ENCODE results near the gene SMURF2. TPM values are rescaled to one million over a fixed set of nuclear protein-coding genes. Genes with fewer than 3 reads are reported as not detected.
"Not testable (repeated sequence)": the region's sequence is repeated elsewhere in the genome, so short reads cannot be mapped to it uniquely, and the experiment has no call there.

The SMURF2 gene
- total RNA-seq, 1 experiment from 2014 or later = 8.0 TPM

DNA sequence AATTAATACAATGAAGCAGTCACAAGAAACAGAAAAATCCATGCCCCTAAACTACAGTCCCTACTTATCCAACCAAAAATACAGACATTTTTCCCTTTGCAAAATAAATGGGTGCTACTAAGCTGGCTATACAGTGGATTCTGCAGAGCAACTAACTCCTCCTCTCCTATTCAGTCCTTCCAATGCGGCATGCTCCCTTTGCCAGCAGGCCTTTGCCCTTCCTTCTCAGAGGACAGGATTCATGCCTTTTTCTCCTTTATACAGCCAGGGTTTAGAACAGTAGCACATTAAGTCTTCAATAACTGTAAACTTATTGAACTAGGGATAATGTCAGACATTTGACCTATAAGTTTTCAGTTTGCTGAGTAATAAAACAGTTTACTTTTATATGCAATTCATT lies 70.2 kb downstream of the SMURF2 start:
- Histone ChIP-seq H3K79me2 (ENCODE audit: low read length) (no peaks in the 10 kb centered on the region), H3K9ac (ENCODE audit: low read length) (no peak overlapping the region), H3K27ac (ENCODE audit: low read length) (no peak overlapping the region), H3K36me3 (ENCODE audit: insufficient read depth, low read length) (0 out of 2 replicates have a peak, but pooled peaks cover 4% of the 10 kb centered on the region), H2AFZ (ENCODE audit: low read length) (no peak overlapping the region), H3K4me2 (ENCODE audit: low read depth, low read length, poor library complexity, severe bottlenecking) (no peak overlapping the region), H3K4me1 (ENCODE audit: low read length) (peaks cover 14% of the 10 kb centered on the region), H4K20me1 (ENCODE audit: insufficient read depth, low read depth, low read length) (no peaks in the 10 kb centered on the region), H3K9me3 (ENCODE audit: low read length) (no peaks in the 10 kb centered on the region), H3K27me3 (ENCODE audit: low read length) (no peaks in the 10 kb centered on the region), H3K4me3 (ENCODE audit: low read length) (no peak overlapping the region), H3K9me2 (replicated peaks; ENCODE audit: insufficient read depth, low read length) (no peaks in the 10 kb centered on the region)
- no peak for DNase-seq

DNA sequence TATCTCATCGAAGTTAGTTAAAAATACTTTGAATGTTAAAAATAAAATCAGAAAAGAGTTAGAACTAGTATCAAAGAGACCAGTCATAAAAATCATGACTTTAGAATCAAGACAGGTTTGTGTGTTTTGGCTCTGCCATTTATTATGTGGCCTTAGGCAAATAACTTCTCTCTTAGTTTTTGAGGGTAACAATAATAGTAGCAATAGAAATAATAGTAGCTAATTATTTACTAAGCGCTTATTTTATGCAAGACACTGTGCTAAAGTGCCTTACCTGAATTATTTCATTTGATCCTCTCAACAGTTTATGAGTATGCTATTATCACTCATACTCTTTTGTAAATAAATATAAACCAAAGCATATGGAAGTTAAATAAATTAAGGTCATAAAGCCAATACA lies 77.0 kb downstream of the SMURF2 start:
- Histone ChIP-seq H3K4me2 (ENCODE audit: low read depth, low read length, poor library complexity, severe bottlenecking) (no peak overlapping the region), H3K27me3 (ENCODE audit: low read length) (no peaks in the 10 kb centered on the region), H3K9me3 (ENCODE audit: low read length) (no peaks in the 10 kb centered on the region), H4K20me1 (ENCODE audit: insufficient read depth, low read depth, low read length) (no peaks in the 10 kb centered on the region), H3K4me1 (ENCODE audit: low read length) (no peaks in the 10 kb centered on the region), H2AFZ (ENCODE audit: low read length) (no peak overlapping the region), H3K36me3 (ENCODE audit: insufficient read depth, low read length) (no peaks in the 10 kb centered on the region), H3K27ac (ENCODE audit: low read length) (no peak overlapping the region), H3K9ac (ENCODE audit: low read length) (no peak overlapping the region), H3K79me2 (ENCODE audit: low read length) (no peaks in the 10 kb centered on the region), H3K9me2 (replicated peaks; ENCODE audit: insufficient read depth, low read length) (no peaks in the 10 kb centered on the region), H3K4me3 (ENCODE audit: low read length) (no peak overlapping the region)
- no peak for DNase-seq

DNA sequence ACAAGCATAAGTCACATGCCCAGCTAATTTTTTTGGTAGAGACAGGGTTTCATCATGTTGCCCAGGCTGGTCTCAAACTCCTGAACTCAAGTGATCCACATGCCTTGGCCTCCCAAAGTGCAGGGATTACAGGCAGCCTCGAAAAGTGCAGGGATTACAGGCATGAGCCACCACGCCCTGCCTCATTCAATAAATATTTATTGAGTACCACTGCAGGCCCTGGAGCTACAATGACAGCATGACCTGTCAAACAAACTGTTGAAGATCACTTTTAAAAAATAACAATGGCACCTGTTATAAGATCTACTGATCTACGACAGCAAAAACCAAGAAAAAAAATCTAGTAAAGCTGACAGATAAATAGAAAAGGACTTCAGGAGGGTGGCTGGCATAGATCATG lies 79.1 kb downstream of the SMURF2 start:
- no peaks in the 10 kb centered on the region for H3K27me3 ChIP-seq (ENCODE audit: low read length)
- no peak overlapping the region for H3K9ac ChIP-seq (ENCODE audit: low read length)
- H3K36me3 ChIP-seq (ENCODE audit: insufficient read depth, low read length) = no peaks in the 10 kb centered on the region
- no peak overlapping the region for H3K4me3 ChIP-seq (ENCODE audit: low read length)
- H3K79me2 ChIP-seq (ENCODE audit: low read length) = no peaks in the 10 kb centered on the region
- H3K9me3 ChIP-seq (ENCODE audit: low read length) = no peaks in the 10 kb centered on the region
- H2AFZ ChIP-seq (ENCODE audit: low read length) = no peak overlapping the region
- no peaks in the 10 kb centered on the region for H3K4me1 ChIP-seq (ENCODE audit: low read length)
- H3K4me2 ChIP-seq (ENCODE audit: low read depth, low read length, poor library complexity, severe bottlenecking) = no peak overlapping the region
- no peak overlapping the region for H3K27ac ChIP-seq (ENCODE audit: low read length)
- H3K9me2 ChIP-seq (replicated peaks; ENCODE audit: insufficient read depth, low read length) = no peaks in the 10 kb centered on the region
- no peaks in the 10 kb centered on the region for H4K20me1 ChIP-seq (ENCODE audit: insufficient read depth, low read depth, low read length)
- no peak for DNase-seq

DNA sequence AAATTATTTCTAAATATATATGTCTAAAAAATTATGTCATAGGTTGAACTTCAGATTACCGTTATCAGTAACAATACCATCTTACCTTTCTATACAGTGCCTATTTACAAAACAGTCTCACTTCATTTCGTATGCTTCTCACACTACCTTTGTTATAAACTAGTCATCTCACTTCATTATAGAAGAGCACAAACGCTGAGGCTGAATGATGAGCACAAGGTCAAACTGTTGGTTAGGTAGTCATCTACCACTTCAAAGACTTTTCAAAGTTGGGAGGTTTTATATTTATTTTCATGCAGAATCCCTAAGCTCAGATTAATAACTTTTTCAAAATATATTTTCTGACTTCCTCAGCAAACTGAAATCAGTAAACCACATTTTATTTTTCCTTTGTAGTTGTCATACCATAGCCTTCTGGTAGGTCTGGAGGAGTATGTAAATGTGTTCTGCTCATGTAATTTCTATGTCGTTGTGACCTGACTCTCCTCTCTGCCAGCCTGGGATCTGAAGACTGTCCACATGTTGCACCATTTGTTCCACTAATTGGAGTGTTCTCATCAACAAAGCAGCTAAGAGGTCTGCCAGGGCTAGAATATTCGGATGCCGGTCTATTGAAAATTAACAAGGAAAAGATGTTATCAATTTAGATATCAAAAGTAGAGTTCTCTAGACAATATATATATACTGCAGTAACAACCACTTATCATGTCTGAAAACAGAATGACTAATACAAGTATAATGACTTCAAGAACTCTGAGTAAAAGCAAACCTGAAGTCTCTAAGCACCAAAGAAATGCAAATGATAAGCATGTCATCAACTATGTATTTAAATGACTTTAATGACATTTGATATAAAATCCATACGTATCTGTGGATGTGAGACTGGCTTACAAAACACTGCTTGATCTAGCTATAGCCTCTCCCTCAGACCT lies 81.5 kb downstream of the SMURF2 start:
- Histone ChIP-seq H3K9me3 (ENCODE audit: low read length) (no peaks in the 10 kb centered on the region), H3K4me1 (ENCODE audit: low read length) (no peaks in the 10 kb centered on the region), H3K27ac (ENCODE audit: low read length) (no peak overlapping the region), H3K27me3 (ENCODE audit: low read length) (no peaks in the 10 kb centered on the region), H3K9me2 (replicated peaks; ENCODE audit: insufficient read depth, low read length) (no peaks in the 10 kb centered on the region), H4K20me1 (ENCODE audit: insufficient read depth, low read depth, low read length) (no peaks in the 10 kb centered on the region), H3K4me3 (ENCODE audit: low read length) (no peak overlapping the region), H3K4me2 (ENCODE audit: low read depth, low read length, poor library complexity, severe bottlenecking) (no peak overlapping the region), H3K79me2 (ENCODE audit: low read length) (no peaks in the 10 kb centered on the region), H3K36me3 (ENCODE audit: insufficient read depth, low read length) (no peaks in the 10 kb centered on the region), H3K9ac (ENCODE audit: low read length) (no peak overlapping the region), H2AFZ (ENCODE audit: low read length) (no peak overlapping the region)
- DNase-seq = no peak

DNA sequence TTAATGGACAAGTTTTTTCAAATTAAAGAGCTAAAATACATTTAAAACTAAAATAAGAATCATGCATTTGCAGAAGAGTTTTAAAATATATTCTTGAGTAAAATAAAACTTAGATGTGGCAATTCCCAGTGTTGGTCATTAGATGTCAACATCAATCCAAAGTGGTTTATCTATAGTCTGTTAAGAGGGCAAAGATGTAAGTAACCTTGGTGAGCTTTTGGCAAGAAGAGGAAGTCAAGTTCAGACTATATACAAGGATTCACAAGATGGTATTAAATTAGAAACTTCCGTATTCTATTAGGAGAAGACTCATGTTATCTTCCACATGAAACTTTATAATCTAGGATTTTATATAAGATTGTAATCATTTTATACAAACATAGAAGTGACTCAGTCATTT lies 82.2 kb downstream of the SMURF2 start:
- Histone ChIP-seq H2AFZ (ENCODE audit: low read length) (no peak overlapping the region), H3K9me2 (replicated peaks; ENCODE audit: insufficient read depth, low read length) (no peaks in the 10 kb centered on the region), H3K4me3 (ENCODE audit: low read length) (no peak overlapping the region), H3K36me3 (ENCODE audit: insufficient read depth, low read length) (no peaks in the 10 kb centered on the region), H4K20me1 (ENCODE audit: insufficient read depth, low read depth, low read length) (no peaks in the 10 kb centered on the region), H3K79me2 (ENCODE audit: low read length) (no peaks in the 10 kb centered on the region), H3K4me1 (ENCODE audit: low read length) (no peaks in the 10 kb centered on the region), H3K27ac (ENCODE audit: low read length) (no peak overlapping the region), H3K9ac (ENCODE audit: low read length) (no peak overlapping the region), H3K4me2 (ENCODE audit: low read depth, low read length, poor library complexity, severe bottlenecking) (no peak overlapping the region), H3K9me3 (ENCODE audit: low read length) (no peaks in the 10 kb centered on the region), H3K27me3 (ENCODE audit: low read length) (no peaks in the 10 kb centered on the region)
- DNase-seq = no peak

DNA sequence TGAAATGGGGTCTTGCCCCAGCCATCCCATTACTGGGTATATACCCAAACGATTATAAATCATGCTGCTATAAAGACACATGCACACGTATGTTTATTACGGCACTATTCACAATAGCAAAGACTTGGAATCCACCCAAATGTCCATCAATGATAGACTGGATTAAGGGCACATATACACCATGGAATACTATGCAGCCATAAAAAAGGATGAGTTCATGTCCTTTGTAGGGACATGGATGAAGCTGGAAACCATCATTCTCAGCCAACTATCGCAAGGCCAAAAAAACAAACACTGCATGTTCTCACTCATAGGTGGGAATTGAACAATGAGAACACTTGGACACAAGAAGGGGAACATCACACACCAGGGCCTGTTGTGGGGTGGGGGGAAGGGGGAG lies 85.1 kb downstream of the SMURF2 start:
- H4K20me1 ChIP-seq (ENCODE audit: insufficient read depth, low read depth, low read length); DNase-seq; H3K4me2 ChIP-seq (ENCODE audit: low read depth, low read length, poor library complexity, severe bottlenecking); H3K27ac ChIP-seq (ENCODE audit: low read length); H3K27me3 ChIP-seq (ENCODE audit: low read length); H3K79me2 ChIP-seq (ENCODE audit: low read length); H3K9me3 ChIP-seq (ENCODE audit: low read length); H3K9ac ChIP-seq (ENCODE audit: low read length); H3K9me2 ChIP-seq (replicated peaks; ENCODE audit: insufficient read depth, low read length); H2AFZ ChIP-seq (ENCODE audit: low read length); H3K4me3 ChIP-seq (ENCODE audit: low read length); H3K36me3 ChIP-seq (ENCODE audit: insufficient read depth, low read length): not testable (repeated sequence)
- H3K4me1 ChIP-seq (ENCODE audit: low read length) = peaks cover 12% of the 10 kb centered on the region

DNA sequence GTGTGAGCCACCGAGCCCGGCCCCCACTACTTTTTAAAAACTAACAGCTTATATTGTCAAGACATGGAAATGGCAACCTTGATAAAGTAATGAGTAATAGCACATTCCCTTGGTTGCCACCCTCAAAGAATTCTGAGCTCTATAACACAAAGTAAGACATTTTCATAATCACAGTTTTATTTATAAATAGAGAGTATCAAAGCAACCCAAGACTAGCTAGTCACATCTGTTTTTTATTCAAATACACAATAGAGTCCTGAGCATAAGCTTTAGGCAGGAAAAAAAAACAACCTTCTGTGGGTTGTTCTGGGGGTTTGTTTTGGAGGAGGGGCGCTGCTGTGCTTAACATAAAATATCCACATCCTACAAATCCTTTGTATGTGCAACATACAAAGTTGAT lies 86.7 kb downstream of the SMURF2 start:
- Histone ChIP-seq H3K9ac (ENCODE audit: low read length) (no peak overlapping the region), H3K79me2 (ENCODE audit: low read length) (no peaks in the 10 kb centered on the region), H3K27ac (ENCODE audit: low read length) (no peak overlapping the region)

DNA sequence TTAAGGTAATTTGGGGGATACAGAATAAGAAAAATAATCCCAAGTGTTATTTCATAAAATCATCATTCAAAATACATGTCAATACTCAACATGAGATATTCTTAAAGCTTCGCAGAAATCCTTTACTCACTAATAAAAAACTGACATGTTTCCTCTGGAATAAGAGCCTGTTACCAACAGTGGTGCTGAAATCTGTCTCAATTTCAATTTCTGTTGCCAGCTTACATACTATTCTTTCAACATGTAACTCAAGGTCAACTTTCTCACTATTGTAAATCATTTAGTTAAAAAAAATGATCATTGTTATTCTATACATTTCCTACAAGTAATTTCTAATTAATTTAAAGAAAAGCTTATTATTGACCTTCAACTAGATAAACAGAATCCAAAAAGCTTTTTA lies 87.5 kb downstream of the SMURF2 start:
- Histone ChIP-seq H3K4me3 (ENCODE audit: low read length) (no peak overlapping the region), H3K4me2 (ENCODE audit: low read depth, low read length, poor library complexity, severe bottlenecking) (no peak overlapping the region), H3K36me3 (ENCODE audit: insufficient read depth, low read length) (no peaks in the 10 kb centered on the region), H3K27ac (ENCODE audit: low read length) (no peak overlapping the region), H3K9me2 (replicated peaks; ENCODE audit: insufficient read depth, low read length) (no peaks in the 10 kb centered on the region), H3K4me1 (ENCODE audit: low read length) (peaks cover 17% of the 10 kb centered on the region), H2AFZ (ENCODE audit: low read length) (no peak overlapping the region), H3K27me3 (ENCODE audit: low read length) (no peaks in the 10 kb centered on the region), H3K9ac (ENCODE audit: low read length) (no peak overlapping the region), H3K9me3 (ENCODE audit: low read length) (no peaks in the 10 kb centered on the region), H4K20me1 (ENCODE audit: insufficient read depth, low read depth, low read length) (no peaks in the 10 kb centered on the region), H3K79me2 (ENCODE audit: low read length) (no peaks in the 10 kb centered on the region)
- DNase-seq = no peak

More for the DNA sequence above, 86.7 kb downstream of the SMURF2 start:
- Histone ChIP-seq H3K4me3 (ENCODE audit: low read length) (no peak overlapping the region), H3K27me3 (ENCODE audit: low read length) (no peaks in the 10 kb centered on the region), H2AFZ (ENCODE audit: low read length) (no peak overlapping the region), H3K4me2 (ENCODE audit: low read depth, low read length, poor library complexity, severe bottlenecking) (no peak overlapping the region), H3K36me3 (ENCODE audit: insufficient read depth, low read length) (no peaks in the 10 kb centered on the region), H4K20me1 (ENCODE audit: insufficient read depth, low read depth, low read length) (no peaks in the 10 kb centered on the region), H3K9me2 (replicated peaks; ENCODE audit: insufficient read depth, low read length) (no peaks in the 10 kb centered on the region), H3K9me3 (ENCODE audit: low read length) (no peaks in the 10 kb centered on the region), H3K4me1 (ENCODE audit: low read length) (peaks cover 17% of the 10 kb centered on the region)
- DNase-seq = no peak

All from Karpas-422 (cell line).